Endothelial cell of umbilical vein (primary cell): ENCODE measurements around the gene STRA6.

Source experiments
- CTCF ChIP-seq, 2 donors: IDR thresholded peaks; 1 replicate in 1 of 2; 2 replicates in 1 of 2; pipeline ENCODE4 v1.5.1; 2011; ENCODE audit warnings: low read length in 2 of 2, mild to moderate bottlenecking in 2 of 2, moderate library complexity in 2 of 2, control low read depth in 1 of 2, inconsistent platforms in 1 of 2, low read depth in 1 of 2; ENCODE audit not compliant: insufficient read depth in 1 of 2; ENCODE audit errors: extremely low read depth in 1 of 2
- EZH2 ChIP-seq: IDR thresholded peaks from 2 replicates; pipeline ENCODE4 v1.6.1; 2012; ENCODE audit warnings: borderline replicate concordance, low read depth, mild to moderate bottlenecking, moderate library complexity, low read length, inconsistent platforms; ENCODE audit not compliant: severe bottlenecking
- FOS ChIP-seq: IDR thresholded peaks from 2 replicates; pipeline ENCODE4 v1.6.1; 2011; ENCODE audit warnings: mild to moderate bottlenecking, low read length, moderate library complexity, borderline replicate concordance; ENCODE audit not compliant: insufficient read depth
- JUN ChIP-seq: IDR thresholded peaks from 2 replicates; pipeline ENCODE4 v1.6.1; 2011; ENCODE audit warnings: borderline replicate concordance, low read depth; ENCODE audit not compliant: insufficient read length, insufficient read depth
- MYC ChIP-seq: IDR thresholded peaks from one replicate; pipeline ENCODE4 v1.6.1; 2011; ENCODE audit warnings: mild to moderate bottlenecking, low read depth, low read length
- POLR2A ChIP-seq: IDR thresholded peaks from 2 replicates; pipeline ENCODE4 v1.6.1; 2012; ENCODE audit warnings: low read depth, mild to moderate bottlenecking, control low read depth, low read length
- POLR2AphosphoS5 ChIP-seq: IDR thresholded peaks from 2 replicates; pipeline ENCODE4 v1.6.1; 2012; ENCODE audit warnings: low read depth, mild to moderate bottlenecking, control low read depth, low read length, moderate library complexity; ENCODE audit not compliant: insufficient read depth

GRCh38 chr15:74197176-74197965 is 5.2 kb downstream of the STRA6 start:
- TF ChIP-seq JUN = no peak
- TF ChIP-seq POLR2AphosphoS5 = no peak
- no peak for TF ChIP-seq POLR2A
- TF ChIP-seq FOS = no peak
- no peak for TF ChIP-seq CTCF (IDR thresholded peaks at IDR 0.05; ENCODE audit: extremely low read depth in 1 of 2, insufficient read depth in 1 of 2, low read depth in 1 of 2, low read length in 2 of 2)
- TF ChIP-seq MYC = no peak
- TF ChIP-seq EZH2 = no peak
